ENCODE data around the gene TRPM3. TPM values are rescaled to one million over a fixed set of nuclear protein-coding genes. Genes with fewer than 3 reads are reported as not detected.

Gene TRPM3
- total and polyA plus RNA-seq, 2 donors (not counting 1 experiment from before 2014, with no cell fraction given) = not detected

- peaks cover 4% of the 10 kb centered on the region for H3K27me3 Mint-ChIP-seq
- intact Hi-C loops (cut with micrococcal nuclease) = no loop called here
- Histone ChIP-seq H3K27ac (ENCODE audit: low read length in 2 of 2) (no peak overlapping the region), H3K4me1 (ENCODE audit: control insufficient read depth in 2 of 2, insufficient read depth in 2 of 2, low read length in 2 of 2) (no peaks in the 10 kb centered on the region), H3K4me2 (replicated peaks; ENCODE audit: low read depth, low read length, poor library complexity, severe bottlenecking) (no peak overlapping the region), H3K27me3 (replicated peaks in 1 of 4; ENCODE audit: control extremely low read depth in 1 of 4, control insufficient read depth in 3 of 4, insufficient read depth in 4 of 4, low read length in 3 of 4) (no peaks in the 10 kb centered on the region), H2AFZ (ENCODE audit: insufficient read depth, low read depth, low read length, poor library complexity, severe bottlenecking) (no peak overlapping the region), H3K9ac (ENCODE audit: low read length) (no peak overlapping the region), H3K79me2 (ENCODE audit: control insufficient read depth, insufficient read depth, low read length) (no peaks in the 10 kb centered on the region), H3K4me3 (ENCODE audit: control extremely low read depth in 1 of 5, extremely low read depth in 1 of 5, insufficient read depth in 1 of 5, low read depth in 2 of 5, low read length in 4 of 5) (no peak overlapping the region), H4K20me1 (ENCODE audit: control insufficient read depth, insufficient read depth, low read length, poor library complexity, severe bottlenecking) (no peaks in the 10 kb centered on the region), H3K9me3 (ENCODE audit: control extremely low read depth in 1 of 3, control insufficient read depth in 2 of 3, insufficient read depth in 1 of 3, low read length in 2 of 3) (no peaks in the 10 kb centered on the region), H3K36me3 (replicated peaks in 1 of 2; ENCODE audit: control extremely low read depth in 1 of 2, control insufficient read depth in 1 of 2, extremely low read depth in 1 of 2, insufficient read depth in 2 of 2, low read length in 1 of 2) (no peaks in the 10 kb centered on the region)
- DNase-seq (no peak), ATAC-seq (ENCODE audit: low read depth) (no peak)
- no peak overlapping the region for H3K4me3 Mint-ChIP-seq
- ChIA-PET POLR2A (no interaction called here), CTCF (no interaction called here)
- H3K4me1 Mint-ChIP-seq = no peaks in the 10 kb centered on the region
- WGBS (ENCODE audit: insufficient coverage) = 14% methylated on average over 2 of the region's 4 CpGs
- no peak overlapping the region for H3K27ac Mint-ChIP-seq
- H3K9me3 Mint-ChIP-seq (ENCODE audit: insufficient read depth) = no peaks in the 10 kb centered on the region
- TF ChIP-seq EZH2 (IDR thresholded peaks at IDR 0.05; ENCODE audit: borderline replicate concordance, insufficient read depth, low read depth, low read length, poor library complexity, severe bottlenecking) (no peak), CTCF (IDR thresholded peaks at IDR 0.05) (no peak)
Measured at GRCh38 chr9:70861797-70862196, 259.6 kb downstream of the TRPM3 start.

DNA sequence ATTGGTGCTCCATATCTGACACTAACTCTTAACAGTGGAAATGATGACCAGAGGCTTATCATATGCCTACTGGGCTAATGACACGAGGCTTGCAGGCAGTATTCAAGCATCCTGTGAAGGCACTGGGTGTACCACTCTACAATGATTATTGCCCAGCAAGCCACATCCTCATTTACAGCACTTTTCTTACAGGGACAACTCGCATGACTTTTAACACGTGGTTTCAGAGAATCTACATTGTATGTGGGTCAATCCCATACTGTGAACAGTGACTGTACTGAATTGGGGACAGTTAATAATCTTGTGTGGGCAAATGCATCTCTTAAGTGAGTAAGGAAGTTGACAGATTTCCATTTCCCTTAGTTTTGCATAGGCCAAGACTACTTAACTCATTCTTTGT, 260.0 kb downstream of the TRPM3 start:
- Mint-ChIP-seq H3K4me3 (no peak overlapping the region), H3K27me3 (peaks cover 4% of the 10 kb centered on the region), H3K4me1 (no peaks in the 10 kb centered on the region), H3K27ac (no peak overlapping the region), H3K9me3 (ENCODE audit: insufficient read depth) (no peaks in the 10 kb centered on the region)
- Histone ChIP-seq H3K9ac (ENCODE audit: low read length) (no peak overlapping the region), H4K20me1 (ENCODE audit: control insufficient read depth, insufficient read depth, low read length, poor library complexity, severe bottlenecking) (no peaks in the 10 kb centered on the region), H3K4me3 (ENCODE audit: control extremely low read depth in 1 of 5, extremely low read depth in 1 of 5, insufficient read depth in 1 of 5, low read depth in 2 of 5, low read length in 4 of 5) (no peak overlapping the region), H3K36me3 (replicated peaks in 1 of 2; ENCODE audit: control extremely low read depth in 1 of 2, control insufficient read depth in 1 of 2, extremely low read depth in 1 of 2, insufficient read depth in 2 of 2, low read length in 1 of 2) (no peaks in the 10 kb centered on the region), H3K9me3 (ENCODE audit: control extremely low read depth in 1 of 3, control insufficient read depth in 2 of 3, insufficient read depth in 1 of 3, low read length in 2 of 3) (no peaks in the 10 kb centered on the region), H3K4me1 (ENCODE audit: control insufficient read depth in 2 of 2, insufficient read depth in 2 of 2, low read length in 2 of 2) (no peaks in the 10 kb centered on the region), H3K27ac (ENCODE audit: low read length in 2 of 2) (no peak overlapping the region), H2AFZ (ENCODE audit: insufficient read depth, low read depth, low read length, poor library complexity, severe bottlenecking) (no peak overlapping the region), H3K4me2 (replicated peaks; ENCODE audit: low read depth, low read length, poor library complexity, severe bottlenecking) (no peak overlapping the region), H3K79me2 (ENCODE audit: control insufficient read depth, insufficient read depth, low read length) (no peaks in the 10 kb centered on the region), H3K27me3 (replicated peaks in 1 of 4; ENCODE audit: control extremely low read depth in 1 of 4, control insufficient read depth in 3 of 4, insufficient read depth in 4 of 4, low read length in 3 of 4) (no peaks in the 10 kb centered on the region)
- 71% methylated on average over 1 of the region's 3 CpGs for WGBS (ENCODE audit: insufficient coverage)
- no peak for DNase-seq
- TF ChIP-seq EZH2 (IDR thresholded peaks at IDR 0.05; ENCODE audit: borderline replicate concordance, insufficient read depth, low read depth, low read length, poor library complexity, severe bottlenecking) (no peak), CTCF (IDR thresholded peaks at IDR 0.05) (no peak)
- intact Hi-C loops (cut with micrococcal nuclease) = no loop called here
- POLR2A ChIA-PET = no interaction called here
- CTCF ChIA-PET = no interaction called here
- no peak for ATAC-seq (ENCODE audit: low read depth)
